ENCODE data around the gene PRF1. TPM values are rescaled to one million over a fixed set of nuclear protein-coding genes. Genes with fewer than 3 reads are reported as not detected.

The PRF1 gene
- total RNA-seq, 3 donors from 2014 or later (not counting 1 experiment from before 2014, with no cell fraction given): 1,641 to 2,133 (median 1,982) TPM

DNA sequence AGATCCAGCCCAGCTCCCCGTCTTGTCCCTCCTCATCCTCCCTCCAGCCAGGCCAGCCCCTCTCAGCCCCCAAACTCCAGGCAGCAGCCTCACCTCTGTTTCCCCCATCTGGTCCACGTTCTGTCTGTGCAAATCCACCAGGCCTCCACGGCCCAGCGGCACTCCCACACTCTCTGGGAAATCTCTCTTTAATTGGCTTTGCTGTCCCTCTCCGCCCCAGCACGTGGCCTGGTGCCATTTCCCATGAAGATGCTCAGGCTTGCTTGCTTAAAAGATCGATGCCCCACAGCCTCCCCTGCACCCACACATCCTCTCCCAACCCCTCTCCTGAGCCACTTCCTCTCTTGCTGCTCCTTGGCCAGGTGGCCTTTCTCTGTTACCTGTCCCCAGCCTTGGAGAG lies 39.3 kb downstream of the PRF1 start:
- TF ChIP-seq, protein P1, sequence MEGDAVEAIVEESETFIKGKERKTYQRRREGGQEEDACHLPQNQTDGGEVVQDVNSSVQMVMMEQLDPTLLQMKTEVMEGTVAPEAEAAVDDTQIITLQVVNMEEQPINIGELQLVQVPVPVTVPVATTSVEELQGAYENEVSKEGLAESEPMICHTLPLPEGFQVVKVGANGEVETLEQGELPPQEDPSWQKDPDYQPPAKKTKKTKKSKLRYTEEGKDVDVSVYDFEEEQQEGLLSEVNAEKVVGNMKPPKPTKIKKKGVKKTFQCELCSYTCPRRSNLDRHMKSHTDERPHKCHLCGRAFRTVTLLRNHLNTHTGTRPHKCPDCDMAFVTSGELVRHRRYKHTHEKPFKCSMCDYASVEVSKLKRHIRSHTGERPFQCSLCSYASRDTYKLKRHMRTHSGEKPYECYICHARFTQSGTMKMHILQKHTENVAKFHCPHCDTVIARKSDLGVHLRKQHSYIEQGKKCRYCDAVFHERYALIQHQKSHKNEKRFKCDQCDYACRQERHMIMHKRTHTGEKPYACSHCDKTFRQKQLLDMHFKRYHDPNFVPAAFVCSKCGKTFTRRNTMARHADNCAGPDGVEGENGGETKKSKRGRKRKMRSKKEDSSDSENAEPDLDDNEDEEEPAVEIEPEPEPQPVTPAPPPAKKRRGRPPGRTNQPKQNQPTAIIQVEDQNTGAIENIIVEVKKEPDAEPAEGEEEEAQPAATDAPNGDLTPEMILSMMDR (IDR thresholded peaks at IDR 0.05): no peak
- WGBS (ENCODE audit: insufficient coverage): 81% methylated on average over 7 of the region's 7 CpGs
- Histone ChIP-seq H3K27ac (ENCODE audit: low read length) (no peak overlapping the region), H3K27me3 (ENCODE audit: control insufficient read depth, insufficient read depth, low read length) (no peaks in the 10 kb centered on the region), H3K4me1 (ENCODE audit: control insufficient read depth, insufficient read depth, low read length) (peaks cover 68% of the 10 kb centered on the region), H3K36me3 (ENCODE audit: control insufficient read depth, insufficient read depth, low read length) (no peaks in the 10 kb centered on the region), H3K9me3 (ENCODE audit: control insufficient read depth, insufficient read depth, low read length) (no peaks in the 10 kb centered on the region), H3K4me3 (ENCODE audit: low read length) (no peak overlapping the region)
- DNase-seq: no peak
- H3K9me3 Mint-ChIP-seq: no peaks in the 10 kb centered on the region
- intact Hi-C loops (cut with micrococcal nuclease): no loop called here
- H3K4me1 Mint-ChIP-seq: peaks cover 41 to 67% of the 10 kb centered on the region in 2 donors
- H3K27me3 Mint-ChIP-seq (ENCODE audit: low read depth in 2 of 2): no peaks in the 10 kb centered on the region
- H3K36me3 Mint-ChIP-seq: no peaks in the 10 kb centered on the region
- H3K4me3 Mint-ChIP-seq: no peak overlapping the region
- ATAC-seq: no peak
- peak overlapping the region in 1 of 2 donors; percentile 51 for H3K27ac Mint-ChIP-seq

DNA sequence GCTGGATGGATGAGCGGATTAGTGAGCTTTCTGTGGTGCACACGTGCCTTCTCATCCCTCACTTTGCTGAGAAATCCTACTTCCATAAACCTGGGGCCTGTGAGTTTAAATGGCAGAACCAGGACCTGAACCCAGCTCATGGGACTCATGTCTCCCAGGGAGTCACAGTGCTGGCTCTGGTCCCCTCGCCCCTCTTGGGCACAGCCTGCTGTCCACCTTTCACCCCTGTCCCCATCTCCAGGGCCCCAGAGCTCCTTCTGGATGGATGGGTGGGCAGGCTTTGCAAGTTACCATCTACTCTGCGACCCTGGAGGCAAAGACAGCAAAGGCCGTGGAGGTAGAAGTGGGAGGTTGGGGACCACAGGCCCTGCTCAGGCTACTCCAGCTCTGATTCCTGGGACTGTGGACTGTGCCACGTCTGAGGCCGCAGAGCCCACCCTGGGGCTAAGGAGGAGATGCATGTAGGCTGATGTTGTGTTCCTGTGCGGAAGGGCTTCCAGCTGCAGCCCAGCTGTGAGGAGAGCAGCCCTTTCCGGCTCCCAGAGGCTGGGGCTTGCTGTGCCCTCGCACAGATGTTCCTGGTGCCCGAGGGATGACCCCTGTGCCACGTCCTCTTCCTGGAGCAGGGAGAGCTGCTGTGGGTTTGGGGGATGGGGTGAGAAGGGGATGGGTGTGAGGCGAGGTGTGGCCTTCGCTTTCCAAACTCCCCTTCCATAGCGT lies 40.3 kb downstream of the PRF1 start:
- intact Hi-C loops (cut with micrococcal nuclease): no loop called here
- H3K9me3 Mint-ChIP-seq: no peaks in the 10 kb centered on the region
- Histone ChIP-seq H3K27ac (ENCODE audit: low read length) (no peak overlapping the region), H3K4me3 (ENCODE audit: low read length) (no peak overlapping the region), H3K27me3 (ENCODE audit: control insufficient read depth, insufficient read depth, low read length) (no peaks in the 10 kb centered on the region), H3K36me3 (ENCODE audit: control insufficient read depth, insufficient read depth, low read length) (no peaks in the 10 kb centered on the region), H3K9me3 (ENCODE audit: control insufficient read depth, insufficient read depth, low read length) (no peaks in the 10 kb centered on the region), H3K4me1 (ENCODE audit: control insufficient read depth, insufficient read depth, low read length) (peaks cover 71% of the 10 kb centered on the region)
- H3K4me3 Mint-ChIP-seq: no peak overlapping the region
- no peaks in the 10 kb centered on the region for H3K27me3 Mint-ChIP-seq (ENCODE audit: low read depth in 2 of 2)
- H3K4me1 Mint-ChIP-seq: peaks cover 45 to 70% of the 10 kb centered on the region in 2 donors
- TF ChIP-seq, protein P1 (IDR thresholded peaks at IDR 0.05): no peak
- 84% methylated on average over 13 of the region's 15 CpGs for WGBS (ENCODE audit: insufficient coverage)
- H3K27ac Mint-ChIP-seq: peak overlapping the region in 1 of 2 donors; percentile 87
- DNase-seq (no peak), ATAC-seq (no peak)
- no peaks in the 10 kb centered on the region for H3K36me3 Mint-ChIP-seq

DNA sequence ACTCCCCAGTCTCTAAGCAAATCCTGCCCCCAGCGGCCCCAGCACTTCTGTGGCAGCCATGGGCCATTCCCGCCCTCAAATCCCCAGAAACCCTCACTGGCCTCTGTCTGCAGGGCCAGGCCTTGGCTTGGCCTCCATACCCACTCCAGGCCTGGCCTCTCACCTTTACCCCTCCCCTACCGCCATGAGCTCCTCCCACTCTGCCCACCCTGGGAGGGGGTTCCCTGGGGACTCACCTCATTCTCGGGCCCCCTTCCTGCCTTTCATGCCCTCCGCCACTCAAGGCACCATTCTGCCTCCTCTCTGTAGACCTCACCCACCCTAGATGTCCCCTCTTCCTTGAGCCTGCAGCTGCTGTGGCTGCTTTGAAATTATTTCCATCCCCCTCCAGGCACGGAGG lies 41.0 kb downstream of the PRF1 start:
- TF ChIP-seq, protein P1 (IDR thresholded peaks at IDR 0.05): no peak
- H3K36me3 Mint-ChIP-seq: no peaks in the 10 kb centered on the region
- intact Hi-C loops (cut with micrococcal nuclease): no loop called here
- peak overlapping the region in 1 of 2 donors; percentile 87 for H3K27ac Mint-ChIP-seq
- Histone ChIP-seq H3K27ac (ENCODE audit: low read length) (no peak overlapping the region), H3K9me3 (ENCODE audit: control insufficient read depth, insufficient read depth, low read length) (no peaks in the 10 kb centered on the region), H3K36me3 (ENCODE audit: control insufficient read depth, insufficient read depth, low read length) (no peaks in the 10 kb centered on the region), H3K4me1 (ENCODE audit: control insufficient read depth, insufficient read depth, low read length) (peaks cover 71% of the 10 kb centered on the region), H3K4me3 (ENCODE audit: low read length) (no peak overlapping the region), H3K27me3 (ENCODE audit: control insufficient read depth, insufficient read depth, low read length) (no peaks in the 10 kb centered on the region)
- ATAC-seq (no peak), DNase-seq (no peak)
- no peak overlapping the region for H3K4me3 Mint-ChIP-seq
- no peaks in the 10 kb centered on the region for H3K27me3 Mint-ChIP-seq (ENCODE audit: low read depth in 2 of 2)
- peaks cover 45 to 70% of the 10 kb centered on the region in 2 donors for H3K4me1 Mint-ChIP-seq
- no peaks in the 10 kb centered on the region for H3K9me3 Mint-ChIP-seq
- 73% methylated on average over 6 of the region's 6 CpGs for WGBS (ENCODE audit: insufficient coverage)

DNA sequence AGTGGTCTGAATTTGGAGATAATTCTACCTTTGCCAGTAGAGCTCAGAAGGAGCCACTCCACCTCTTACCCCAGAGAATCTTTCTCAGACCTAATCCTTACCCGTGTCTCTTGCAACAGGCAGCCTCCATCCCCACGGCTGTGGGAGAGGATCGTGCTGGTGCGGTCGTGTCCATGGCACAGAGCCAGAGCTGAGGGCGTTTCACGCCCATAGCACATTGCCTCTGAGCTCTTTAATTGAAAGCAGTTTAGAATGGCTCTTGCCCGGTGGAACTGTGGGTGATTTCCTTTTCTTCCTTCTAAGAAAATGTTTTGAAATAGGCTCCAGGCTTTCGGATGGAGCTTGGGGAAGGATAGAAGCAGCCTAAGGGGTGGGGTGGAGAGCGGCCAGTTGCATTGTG lies 41.5 kb downstream of the PRF1 start:
- 69% methylated on average over 10 of the region's 10 CpGs for WGBS (ENCODE audit: insufficient coverage)
- ATAC-seq (no peak), DNase-seq (no peak)
- no peaks in the 10 kb centered on the region for H3K9me3 ChIP-seq (ENCODE audit: control insufficient read depth, insufficient read depth, low read length)
- no peaks in the 10 kb centered on the region for H3K27me3 Mint-ChIP-seq (ENCODE audit: low read depth in 2 of 2)
- peaks cover 45 to 67% of the 10 kb centered on the region in 2 donors for H3K4me1 Mint-ChIP-seq
- H3K27me3 ChIP-seq (ENCODE audit: control insufficient read depth, insufficient read depth, low read length): no peaks in the 10 kb centered on the region
- no peaks in the 10 kb centered on the region for H3K36me3 ChIP-seq (ENCODE audit: control insufficient read depth, insufficient read depth, low read length)
- H3K4me1 ChIP-seq (ENCODE audit: control insufficient read depth, insufficient read depth, low read length): peaks cover 70% of the 10 kb centered on the region
- intact Hi-C loops (cut with micrococcal nuclease): no loop called here
- no peak overlapping the region for H3K4me3 Mint-ChIP-seq
- TF ChIP-seq, protein P1 (IDR thresholded peaks at IDR 0.05): no peak
- H3K36me3 Mint-ChIP-seq: no peaks in the 10 kb centered on the region
- H3K27ac Mint-ChIP-seq: peak overlapping the region in 1 of 2 donors; percentile 87
- no peaks in the 10 kb centered on the region for H3K9me3 Mint-ChIP-seq
- H3K4me3 ChIP-seq (ENCODE audit: low read length): no peak overlapping the region
- H3K27ac ChIP-seq (ENCODE audit: low read length): no peak overlapping the region

Data from natural killer cell (primary cell).